Left ventricle myocardium superior (tissue), 1 donor: ENCODE measurements around the gene FAAP20. TPM values are rescaled to one million over a fixed set of nuclear protein-coding genes. Genes with fewer than 3 reads are reported as not detected.

Source experiments
- ATAC-seq: fragments of 200-7000 bp; cut with Tn5 transposase; one replicate; pipeline ENCODE4 v1.9.1; 2020; ENCODE audit warnings: mild to moderate bottlenecking, moderate library complexity
- DNase-seq: peaks from one replicate; pipeline ENCODE4 v3.0.0-alpha.2; 2020
- intact Hi-C: fragments of 100-400 bp; cut with micrococcal nuclease; formaldehyde crosslinking; loops from one replicate; pipeline ENCODE4 v1.11.0; 2022
- total RNA-seq: library from RNA; stranded (reverse); fragmentation: NEBNext Ultra II Directional; extraction: Animal tissue kit (Norgen Biotek cat#: 25700); gene quantifications from one replicate; pipeline ENCODE4 v1.2.1, GENCODE V29; 2021
- donor health status: DM: no; HTN: yes; CAD: no; lungs with severe emphysema.

Gene FAAP20
- total RNA-seq, 1 donor from 2014 or later, result 38.4 TPM

- intact Hi-C loops, result no loop called here
These were observed 24.4 kb downstream of the FAAP20 start for GRCh38 chr1:2170211-2170610.

GRCh38 chr1:2169200-2169836 lies 25.3 kb downstream of the FAAP20 start:
- DNase-seq (no peak), ATAC-seq (no peak)
- intact Hi-C loops, result no loop called here

More at GRCh38 chr1:2170211-2170610, 24.4 kb downstream of the FAAP20 start:
- no peak for DNase-seq
- no peak for ATAC-seq

- DNase-seq (no peak), ATAC-seq (no peak)
- intact Hi-C loops, result no loop called here
These were observed 26.0 kb downstream of the FAAP20 start for GRCh38 chr1:2168535-2168934.

DNA sequence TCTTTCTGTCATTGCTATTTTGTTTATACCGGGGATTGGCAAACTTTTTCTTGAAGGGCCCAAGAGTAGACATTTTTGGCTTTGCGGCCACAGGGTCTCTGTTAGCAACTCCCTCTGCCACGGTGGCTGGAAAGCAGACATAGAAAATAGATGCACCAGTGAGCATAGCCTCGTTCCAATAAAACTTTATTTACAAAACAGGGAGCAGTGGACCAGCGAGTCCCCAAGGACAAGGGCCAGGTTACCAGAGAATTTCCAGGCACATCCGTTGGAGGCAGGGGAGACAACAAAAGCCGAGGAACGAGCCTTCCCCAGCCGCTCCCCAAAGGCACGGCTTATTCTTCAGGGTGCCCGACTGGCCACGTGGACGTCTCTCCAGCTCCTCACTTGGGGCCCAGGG lies 26.5 kb downstream of the FAAP20 start:
- DNase-seq, result no peak
- intact Hi-C loops, result no loop called here
- ATAC-seq, result no peak

GRCh38 chr1:2166695-2167094 lies 27.9 kb downstream of the FAAP20 start:
- DNase-seq, result no peak
- ATAC-seq, result no peak
- intact Hi-C loops, result no loop called here

DNA sequence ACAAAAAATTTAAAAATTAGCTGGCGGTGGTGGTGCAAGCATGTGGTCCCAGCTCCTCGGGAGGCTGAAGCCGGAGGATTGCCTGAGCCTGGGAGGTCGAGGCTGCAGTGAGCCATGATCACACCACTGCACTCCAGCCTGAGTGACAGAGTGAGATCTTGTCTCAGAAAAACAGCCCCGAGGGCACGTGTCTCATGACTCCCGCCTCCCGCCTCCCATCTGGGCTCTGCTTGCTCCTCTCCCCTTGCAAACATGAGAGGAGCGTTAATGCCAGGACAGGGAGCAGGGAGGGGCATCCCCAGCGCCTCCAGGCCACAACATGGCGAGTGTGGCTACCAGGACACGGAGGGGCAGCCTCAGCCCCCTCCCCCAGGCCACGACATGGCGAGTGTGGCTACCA lies 28.3 kb downstream of the FAAP20 start:
- intact Hi-C loops, result no loop called here
- no peak for DNase-seq
- ATAC-seq, result no peak

DNA sequence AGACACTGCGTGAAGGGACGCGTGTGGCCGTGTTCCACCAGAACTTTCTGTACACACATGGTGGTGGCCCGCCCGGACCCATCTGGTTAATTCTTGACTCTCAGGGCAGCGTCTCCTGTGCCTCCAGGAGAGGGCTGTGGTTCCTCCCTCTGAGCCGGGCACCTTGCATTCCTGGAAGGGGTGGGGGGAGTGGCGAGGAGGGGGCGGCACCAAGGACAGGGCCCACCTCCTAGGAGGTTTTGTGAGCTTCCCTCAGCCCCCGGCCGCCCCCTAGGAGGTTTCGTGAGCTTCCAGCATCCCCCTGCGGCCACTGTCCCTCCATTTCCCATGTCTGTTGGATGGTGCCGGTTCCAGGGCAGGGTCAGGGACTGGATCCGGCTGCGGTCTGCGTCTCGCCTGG lies 28.9 kb downstream of the FAAP20 start:
- intact Hi-C loops, result no loop called here
- ATAC-seq, result no peak
- DNase-seq, result no peak

GRCh38 chr1:2163205-2163604 lies 31.4 kb downstream of the FAAP20 start:
- intact Hi-C loops, result no loop called here
- ATAC-seq (peak; percentile 28), DNase-seq (no peak)

DNA sequence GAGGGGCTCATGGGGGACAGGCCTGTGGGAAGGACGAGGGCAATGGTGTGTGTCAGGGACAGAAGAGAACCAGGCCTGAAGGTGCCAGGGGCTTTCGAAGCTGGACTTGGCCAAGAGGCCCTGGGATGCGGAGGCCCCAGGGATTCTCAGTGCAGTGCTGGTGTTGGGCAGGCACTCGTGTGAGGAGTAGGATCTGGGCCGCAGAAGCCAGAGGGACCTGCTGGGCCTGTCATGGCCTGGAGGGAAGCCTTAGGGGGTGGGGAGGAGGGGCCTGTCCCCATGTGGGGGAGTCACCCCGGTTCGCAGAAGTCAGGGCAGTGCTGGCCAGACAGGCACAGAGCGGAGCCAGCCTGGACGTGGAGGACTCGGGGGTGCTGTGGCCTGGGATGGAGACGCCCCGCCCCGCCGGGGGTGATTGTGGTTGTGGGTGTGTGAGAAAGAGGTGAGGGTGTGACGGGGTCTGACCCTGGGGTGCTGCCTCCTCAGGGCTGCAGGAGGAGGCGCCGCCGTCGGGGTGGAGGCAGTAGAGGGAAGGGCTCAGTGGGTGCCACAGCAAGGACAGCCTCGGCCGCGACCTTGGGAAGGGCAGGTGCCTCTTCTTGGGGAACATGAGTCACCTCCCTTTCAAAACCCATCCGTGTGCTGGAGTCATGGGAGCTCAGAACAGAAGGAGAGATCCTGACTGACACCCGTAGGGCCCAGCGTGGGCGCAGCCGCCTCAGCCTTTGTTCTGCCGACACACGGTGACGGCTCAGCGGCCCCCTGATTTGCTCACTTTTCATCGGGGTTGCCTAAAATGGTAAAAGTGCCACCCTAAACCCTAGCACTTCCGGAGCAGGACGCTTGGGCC lies 33.9 kb downstream of the FAAP20 start:
- no peak for DNase-seq
- peak; percentile 10 for ATAC-seq
- intact Hi-C loops, result no loop called here

DNA sequence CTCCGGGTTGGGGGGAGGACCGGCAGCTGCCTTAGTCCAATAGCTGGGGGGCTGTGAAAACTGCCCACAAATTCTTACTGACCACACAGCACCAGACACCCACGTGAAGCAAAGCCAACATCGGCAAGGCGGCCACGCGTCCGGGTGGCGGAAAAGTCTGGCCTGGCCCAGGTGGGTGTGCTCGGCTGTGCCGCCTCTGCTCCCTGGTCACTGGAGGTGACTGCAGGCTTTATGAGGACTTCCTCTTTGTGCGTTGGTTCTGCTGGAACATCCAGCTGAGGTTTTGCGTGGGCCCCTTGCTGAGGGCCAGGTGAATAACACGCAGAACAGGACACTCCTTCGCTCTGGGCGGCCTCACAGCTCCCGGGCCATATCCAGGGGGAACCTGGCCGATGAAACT lies 35.4 kb downstream of the FAAP20 start:
- no peak for ATAC-seq
- DNase-seq, result no peak
- intact Hi-C loops, result no loop called here

DNA sequence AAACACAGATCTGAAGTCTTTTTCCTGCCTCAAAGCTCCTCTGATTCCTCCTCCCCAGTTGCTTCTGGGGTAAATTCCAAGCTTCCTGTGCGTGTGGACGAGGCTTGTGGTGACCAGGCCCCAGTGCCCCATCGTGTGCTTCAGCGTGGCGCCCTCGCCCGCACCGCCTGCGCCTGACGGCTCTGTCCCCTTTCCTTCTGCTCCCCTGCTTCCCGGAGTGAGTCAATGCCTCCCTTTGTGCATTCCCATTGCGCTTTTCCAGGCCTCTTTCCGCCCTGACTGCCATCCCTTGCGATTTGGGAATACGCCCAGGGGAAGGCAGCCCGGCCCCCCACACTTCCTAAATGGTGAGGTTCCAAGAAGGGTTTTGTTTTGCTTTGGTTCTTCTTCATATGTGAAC lies 36.3 kb downstream of the FAAP20 start:
- no peak for ATAC-seq
- intact Hi-C loops, result no loop called here
- no peak for DNase-seq

- ATAC-seq, result no peak
- no peak for DNase-seq
- intact Hi-C loops, result no loop called here
These were observed 36.7 kb downstream of the FAAP20 start for GRCh38 chr1:2157856-2158255.

DNA sequence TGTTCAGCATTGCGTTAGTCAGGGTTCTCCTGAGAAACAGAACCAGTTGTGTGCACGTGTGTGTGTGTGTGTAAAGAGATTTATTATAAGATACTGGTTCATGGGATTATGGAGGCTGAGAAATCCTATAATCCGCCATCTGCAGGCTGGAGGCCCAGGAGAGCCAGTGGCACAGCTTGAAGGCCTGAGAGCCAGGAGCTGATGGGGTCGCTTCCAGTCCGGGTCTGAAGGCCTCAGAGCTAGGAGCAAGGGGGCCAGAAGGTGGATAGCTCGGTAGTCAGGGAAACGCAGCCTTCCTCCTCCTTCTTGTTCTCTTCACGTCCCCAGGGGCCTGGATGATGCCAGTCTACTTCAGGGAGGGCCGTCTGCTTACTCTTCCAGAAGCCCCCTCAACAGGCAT lies 37.7 kb downstream of the FAAP20 start:
- intact Hi-C loops, result no loop called here
- DNase-seq, result no peak

DNA sequence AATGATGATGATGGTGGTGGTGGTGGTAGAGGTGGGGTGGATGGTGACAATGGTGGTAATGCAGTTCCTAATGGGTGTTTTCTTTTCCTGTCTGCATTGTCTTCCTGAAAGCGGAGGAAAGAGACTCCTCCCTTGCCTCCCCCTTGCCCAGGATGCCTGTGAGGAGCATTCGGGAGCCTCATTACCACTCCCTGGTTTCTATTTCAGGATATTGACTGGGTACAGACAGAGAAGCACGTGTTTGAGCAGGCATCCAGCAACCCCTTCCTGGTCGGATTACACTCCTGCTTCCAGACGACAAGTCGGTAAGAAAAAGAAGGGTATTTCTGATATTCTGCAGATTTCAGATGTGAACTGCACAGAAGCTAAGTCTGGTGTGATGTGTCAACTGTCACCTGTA lies 38.8 kb downstream of the FAAP20 start:
- DNase-seq (no peak), ATAC-seq (peak; percentile 73)
- intact Hi-C loops, result no loop called here

More for the DNA sequence above, 37.7 kb downstream of the FAAP20 start:
- no peak for ATAC-seq

DNA sequence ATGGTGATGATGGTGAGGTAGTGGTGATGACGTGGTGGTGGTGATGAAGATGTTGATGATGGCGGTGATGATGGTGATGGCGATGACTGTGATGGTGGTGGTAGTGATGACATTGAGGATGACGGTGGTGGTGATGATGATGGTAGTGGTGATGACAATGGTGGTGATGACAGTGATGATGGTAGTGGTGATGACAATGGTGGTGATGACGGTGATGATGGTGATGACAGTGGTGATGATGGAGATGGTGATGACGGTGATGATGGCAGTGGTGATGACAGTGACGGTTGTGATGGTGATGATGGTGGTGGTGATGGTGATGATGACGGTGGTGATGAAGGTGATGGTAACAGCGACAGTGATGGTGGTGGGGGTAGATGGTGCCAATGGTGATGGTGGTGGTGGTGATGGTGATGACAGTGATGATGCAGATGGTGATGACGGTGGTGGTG lies 39.4 kb downstream of the FAAP20 start:
- intact Hi-C loops, result no loop called here
- ATAC-seq (no peak), DNase-seq (no peak)

GRCh38 chr1:2154022-2154421 lies 40.5 kb downstream of the FAAP20 start:
- DNase-seq (no peak), ATAC-seq (no peak)
- intact Hi-C loops, result no loop called here

- DNase-seq (no peak), ATAC-seq (no peak)
- intact Hi-C loops, result no loop called here
These were observed 41.6 kb downstream of the FAAP20 start for GRCh38 chr1:2152954-2153353.

- intact Hi-C loops, result no loop called here
- ATAC-seq (no peak), DNase-seq (no peak)
These were observed 42.7 kb downstream of the FAAP20 start for GRCh38 chr1:2151911-2152310.

DNA sequence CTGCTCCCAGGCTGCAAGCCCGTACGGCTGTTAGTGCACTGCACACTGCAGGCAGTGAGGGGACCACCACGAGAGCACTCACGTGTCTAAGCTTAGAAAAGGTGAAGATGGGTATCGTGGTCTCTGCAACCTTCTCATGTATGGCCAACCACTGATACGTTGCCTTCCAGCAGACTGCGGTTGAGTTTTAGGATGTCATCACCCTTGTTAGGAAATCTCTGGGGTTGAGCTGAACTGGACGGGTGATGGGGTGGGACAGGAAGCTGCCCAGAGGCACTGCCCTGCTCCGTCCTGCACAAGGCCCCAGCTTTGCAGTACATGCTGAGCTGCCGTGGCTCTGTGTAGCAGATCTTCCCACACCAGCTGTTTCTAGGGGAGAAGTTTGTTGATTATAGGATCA lies 43.3 kb downstream of the FAAP20 start:
- no peak for DNase-seq
- peak; percentile 68 for ATAC-seq
- intact Hi-C loops, result no loop called here

- ATAC-seq, result no peak
- DNase-seq, result no peak
- intact Hi-C loops, result no loop called here
These were observed 43.8 kb downstream of the FAAP20 start for GRCh38 chr1:2150801-2151200.

DNA sequence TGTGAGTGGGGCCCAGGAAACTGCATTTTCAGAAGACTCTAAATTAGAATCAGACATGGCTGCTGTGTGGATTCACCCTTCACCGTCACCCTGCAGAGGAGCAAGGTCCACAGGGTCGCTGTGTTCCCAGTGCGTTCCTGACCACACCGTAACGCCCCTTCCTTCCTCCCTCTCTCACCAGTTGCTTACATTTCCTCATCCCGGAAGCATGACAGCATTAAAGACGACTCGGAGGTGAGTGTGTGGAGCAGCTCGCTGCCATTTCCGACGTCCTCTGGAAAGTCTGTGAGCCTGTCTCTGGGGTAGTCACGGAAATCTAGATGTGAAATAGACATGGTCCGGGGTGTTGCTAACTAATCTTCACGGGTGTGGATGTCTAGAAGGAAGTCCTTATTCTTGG lies 45.9 kb downstream of the FAAP20 start:
- DNase-seq, result no peak
- intact Hi-C loops, result no loop called here
- ATAC-seq, result peak; percentile 43
